GM19452 (cell line): ENCODE results near the gene SERGEF.

Experiments
- ATAC-seq: cut with Tn5 transposase; IDR thresholded peaks from one replicate; pipeline ENCODE4 v1.9.1; 2021; ENCODE audit not compliant: unreplicated experiment

The SERGEF gene

DNA sequence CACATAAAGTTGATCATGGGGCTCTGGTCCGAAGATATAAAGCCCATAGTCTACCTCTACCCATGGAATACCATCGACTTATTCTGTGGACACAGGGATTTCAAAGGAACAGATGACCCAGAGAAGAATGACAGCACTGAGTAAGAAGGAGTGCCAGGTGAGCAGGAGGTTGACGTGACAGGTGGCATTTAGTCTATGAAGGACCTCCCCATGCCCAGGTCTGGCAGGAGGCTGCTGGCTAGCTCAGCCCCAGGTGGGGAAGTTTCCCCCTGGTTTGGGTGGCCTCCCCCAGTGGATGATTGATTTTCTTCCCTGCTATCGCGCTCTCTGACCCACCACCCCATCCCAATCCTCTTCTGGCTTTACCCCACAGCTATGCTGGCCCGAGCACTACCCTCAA, 239.2 kb downstream of the SERGEF start:
- ATAC-seq: no peak

DNA sequence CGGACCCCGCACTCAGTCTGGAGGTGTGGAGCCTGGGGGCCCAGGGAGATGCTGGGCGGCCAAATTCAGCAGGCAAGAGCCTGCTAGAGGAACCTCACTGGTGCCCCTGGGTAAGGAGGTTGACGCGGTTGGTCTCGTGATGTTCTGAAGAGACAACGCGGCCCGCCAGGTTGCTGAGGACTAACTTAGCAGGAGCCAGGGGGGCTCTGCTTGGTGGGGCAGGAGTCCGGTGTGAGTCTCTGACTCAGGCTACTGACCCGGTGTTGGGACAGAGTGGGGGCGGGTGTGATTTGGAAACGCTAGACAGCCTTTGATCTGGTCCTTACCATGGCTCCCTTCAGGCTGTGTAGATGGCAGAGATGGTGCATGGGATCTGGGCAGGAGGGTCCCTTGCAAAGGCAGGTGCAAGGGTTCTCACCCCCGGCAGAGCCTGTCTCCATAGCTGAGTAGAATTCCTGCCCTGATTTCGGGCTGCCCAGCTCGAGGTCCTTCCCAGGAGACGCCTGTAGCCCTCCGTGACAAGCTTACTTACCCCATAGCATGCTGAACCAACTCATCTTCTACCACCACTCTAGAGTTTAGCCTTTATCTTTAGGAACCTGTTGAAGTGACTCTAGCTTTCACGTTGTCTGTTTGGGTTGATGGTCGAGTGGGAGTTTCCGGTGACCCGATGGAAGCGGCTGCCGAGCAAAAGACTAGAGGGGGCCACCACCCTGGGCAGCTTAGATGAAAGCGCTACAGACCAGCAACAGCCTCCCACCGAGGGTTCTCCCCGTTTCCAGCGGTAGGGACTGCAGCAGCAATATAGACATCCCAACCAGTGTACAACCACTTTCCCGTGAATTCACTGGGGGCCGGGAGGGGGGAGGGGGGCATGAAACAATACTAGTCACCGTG, 239.9 kb downstream of the SERGEF start:
- ATAC-seq: no peak

DNA sequence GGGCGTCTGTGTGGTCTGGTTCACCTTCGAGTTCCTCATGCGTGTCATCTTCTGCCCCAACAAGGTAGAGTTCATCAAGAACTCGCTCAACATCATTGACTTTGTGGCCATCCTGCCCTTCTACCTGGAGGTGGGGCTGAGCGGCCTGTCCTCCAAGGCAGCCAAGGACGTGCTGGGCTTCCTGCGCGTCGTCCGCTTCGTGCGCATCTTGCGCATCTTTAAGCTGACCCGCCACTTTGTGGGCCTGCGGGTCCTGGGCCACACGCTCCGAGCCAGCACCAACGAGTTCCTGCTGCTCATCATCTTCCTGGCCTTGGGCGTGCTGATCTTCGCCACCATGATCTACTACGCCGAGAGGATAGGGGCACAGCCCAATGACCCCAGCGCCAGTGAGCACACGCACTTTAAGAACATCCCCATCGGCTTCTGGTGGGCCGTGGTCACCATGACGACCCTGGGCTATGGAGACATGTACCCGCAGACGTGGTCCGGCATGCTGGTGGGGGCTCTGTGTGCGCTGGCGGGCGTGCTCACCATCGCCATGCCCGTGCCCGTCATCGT, 240.9 kb downstream of the SERGEF start:
- ATAC-seq: no peak

DNA sequence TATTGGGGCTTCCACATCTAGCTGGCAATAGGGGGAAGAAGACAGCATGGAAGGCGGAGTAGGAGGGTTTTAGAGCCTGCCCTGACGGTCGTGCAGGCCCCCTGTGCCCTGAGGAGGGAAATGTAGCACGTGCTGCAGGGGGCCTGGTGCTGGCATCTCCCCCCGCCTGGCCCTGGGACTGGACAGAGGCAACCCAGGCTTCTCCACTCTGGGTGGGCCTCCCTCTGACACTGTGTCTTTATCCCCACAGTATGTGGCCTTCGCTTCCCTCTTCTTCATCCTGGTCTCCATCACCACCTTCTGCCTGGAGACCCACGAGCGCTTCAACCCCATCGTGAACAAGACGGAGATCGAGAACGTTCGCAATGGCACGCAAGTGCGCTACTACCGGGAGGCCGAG, 241.4 kb downstream of the SERGEF start:
- no peak for ATAC-seq

DNA sequence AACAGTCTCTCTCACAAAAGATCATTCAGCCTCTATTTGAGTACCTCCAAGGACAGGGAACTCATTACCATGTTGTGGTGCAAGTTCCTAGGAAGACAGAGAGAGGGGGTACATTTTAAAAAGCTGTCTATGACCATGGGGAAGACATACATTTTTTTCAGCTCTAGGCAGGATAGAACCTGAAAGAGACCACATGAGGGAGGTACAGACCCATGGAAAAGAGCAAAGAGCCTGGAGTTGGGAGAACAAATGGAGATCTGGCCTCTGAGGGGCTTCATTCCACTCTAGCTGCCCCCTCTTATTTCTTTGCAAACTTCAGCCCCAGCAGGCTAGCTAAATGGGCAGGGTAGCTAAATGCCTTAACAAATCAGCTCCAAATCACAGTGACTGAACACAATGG, 241.9 kb downstream of the SERGEF start:
- no peak for ATAC-seq

DNA sequence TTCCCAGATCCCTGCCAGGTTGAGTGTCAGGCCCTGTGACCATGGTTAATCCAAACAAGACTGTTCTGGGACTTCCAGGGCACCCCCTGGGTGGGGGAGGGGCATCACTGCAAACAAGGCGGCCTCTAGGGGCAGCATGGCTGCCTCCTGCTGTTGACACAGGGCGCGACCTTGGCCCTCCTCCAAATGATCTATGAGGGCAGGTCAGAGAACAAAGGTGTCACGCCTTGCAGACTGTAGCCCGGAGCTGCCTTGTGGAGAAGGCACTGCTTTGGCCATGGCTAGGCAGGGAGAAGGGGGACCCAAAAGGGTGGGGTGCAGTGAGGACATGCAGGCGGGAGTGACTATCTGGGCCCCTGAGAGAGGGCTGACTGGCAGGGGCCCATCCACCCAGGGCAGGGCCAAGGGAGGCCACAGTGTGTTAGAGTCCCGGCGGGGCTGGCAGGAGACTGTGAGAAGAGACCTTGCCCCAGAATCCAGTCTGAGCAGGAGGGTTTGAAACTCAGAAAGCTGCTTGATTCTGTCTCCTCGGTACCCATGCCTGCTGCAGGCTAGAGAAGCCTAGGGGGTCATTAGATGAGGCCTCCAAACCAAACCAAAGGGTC, 242.7 kb downstream of the SERGEF start:
- no peak for ATAC-seq

DNA sequence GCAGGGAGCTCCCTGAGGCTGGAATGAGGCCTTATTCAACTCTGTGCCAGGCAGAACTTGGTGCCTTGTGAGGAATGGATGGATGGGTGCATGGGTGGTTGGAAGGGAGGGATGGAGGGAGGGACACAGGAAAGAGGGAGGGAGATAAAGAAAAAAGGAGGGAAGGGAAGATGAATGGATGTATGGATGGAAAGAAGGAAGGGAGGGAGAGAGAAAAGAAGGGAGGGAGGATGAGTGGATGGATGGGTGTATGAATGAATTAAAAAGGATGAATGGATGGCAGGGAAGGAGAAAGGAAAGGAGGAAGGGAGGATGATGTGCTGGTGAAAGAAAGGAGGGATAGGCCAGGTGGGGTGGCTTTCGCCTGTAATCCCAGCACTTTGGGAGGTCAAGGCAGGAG, 243.6 kb downstream of the SERGEF start:
- no peak for ATAC-seq

DNA sequence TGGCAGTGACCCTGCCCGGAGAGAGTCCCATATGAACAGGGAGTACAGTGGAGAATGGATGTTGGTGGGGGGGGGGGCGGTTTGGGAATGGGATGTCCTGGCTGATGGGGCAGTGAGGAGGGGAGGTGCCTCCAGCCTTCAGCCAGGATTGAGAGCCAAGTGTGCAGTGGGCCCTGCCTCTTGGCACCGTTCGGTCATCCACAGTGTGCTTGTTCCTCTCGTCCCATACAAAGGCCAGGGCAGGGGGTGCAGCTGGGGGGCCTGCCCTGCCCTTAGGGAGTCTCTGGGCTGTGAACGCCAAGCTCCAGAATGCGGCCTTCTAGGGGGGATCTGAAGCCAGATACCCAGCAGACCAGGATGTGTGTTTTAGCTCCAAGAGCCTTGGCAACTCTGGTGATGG, 244.3 kb downstream of the SERGEF start:
- ATAC-seq: no peak

DNA sequence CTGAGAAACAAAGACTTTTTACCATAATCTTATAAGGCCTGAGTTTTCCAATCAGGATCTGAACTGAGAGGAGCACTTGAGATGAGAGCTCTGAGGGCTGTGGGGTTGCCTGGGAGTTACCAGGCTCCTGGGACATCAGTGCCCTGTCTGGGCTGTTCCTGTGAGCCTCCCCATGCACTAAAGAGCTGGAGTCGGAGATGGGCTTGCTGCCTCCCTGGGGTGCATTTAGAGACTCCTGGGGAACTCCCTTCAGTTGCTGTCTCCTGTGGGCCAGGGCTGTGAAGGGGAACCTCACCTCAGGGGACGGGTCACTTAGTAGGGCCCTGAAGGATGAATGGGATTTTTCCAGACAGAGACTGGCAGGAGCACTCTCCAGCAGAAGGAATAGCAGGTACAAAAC, 244.9 kb downstream of the SERGEF start:
- ATAC-seq: no peak

DNA sequence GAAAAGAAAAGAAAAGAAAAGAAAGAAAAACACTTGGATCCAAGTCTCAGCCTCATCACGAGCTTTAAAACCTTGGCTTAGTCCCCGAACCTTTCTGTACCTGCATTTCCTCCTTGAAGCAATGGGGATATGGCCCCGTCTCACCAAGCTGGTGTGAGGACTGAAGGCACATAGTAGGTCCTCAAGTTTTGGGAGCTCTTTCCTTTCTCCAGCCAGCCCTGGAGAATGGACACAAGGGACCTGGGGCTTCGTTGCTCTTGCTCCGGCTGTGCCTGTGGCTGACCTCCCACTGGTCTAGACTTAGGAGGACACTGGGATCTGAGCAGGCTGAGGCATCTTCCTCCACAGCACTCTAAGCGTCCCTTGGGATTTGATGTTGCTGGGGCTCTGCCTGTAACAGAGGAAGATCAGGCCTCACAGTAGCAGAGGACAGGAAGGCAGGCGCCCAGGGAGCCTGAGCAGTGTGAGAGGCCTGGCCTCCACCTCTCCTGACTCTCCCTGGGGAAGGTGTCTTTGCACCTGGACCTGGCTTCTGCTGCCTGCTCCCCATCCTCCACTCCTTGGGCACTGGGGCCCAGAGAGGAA, 245.5 kb downstream of the SERGEF start:
- no peak for ATAC-seq

DNA sequence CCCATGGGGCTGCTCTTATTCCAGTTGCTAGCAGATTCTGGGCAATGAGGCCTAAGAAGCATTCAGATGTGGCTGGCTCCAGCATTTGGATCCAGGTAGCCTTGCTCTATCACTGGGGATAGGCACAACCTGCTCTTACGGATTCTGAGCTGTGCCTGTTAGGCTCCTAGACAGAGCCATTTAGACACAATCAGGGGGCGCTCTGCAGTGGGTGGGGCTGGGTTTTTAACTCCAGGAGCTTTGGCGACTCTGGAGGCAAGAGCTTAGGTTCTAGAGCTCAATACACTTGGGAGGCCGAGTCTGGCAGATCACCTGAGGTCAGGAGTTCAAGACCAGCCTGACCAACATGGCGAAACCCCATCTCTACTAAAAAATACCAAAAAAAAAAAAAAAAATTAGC, 246.3 kb downstream of the SERGEF start:
- no peak for ATAC-seq

DNA sequence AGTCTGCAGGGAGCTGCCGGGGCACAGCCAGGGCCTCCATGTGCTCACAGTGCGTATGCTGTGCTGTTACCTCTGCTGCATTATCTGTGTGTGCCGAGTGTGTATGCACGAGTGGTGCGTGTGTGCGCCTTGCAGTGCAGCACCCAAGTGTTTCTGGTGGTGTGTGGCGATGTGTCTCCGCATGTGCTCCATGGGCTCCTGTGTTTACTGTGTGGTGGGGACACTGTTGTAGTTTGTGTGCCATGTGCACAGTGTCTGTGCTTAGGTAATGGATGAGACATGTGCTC, 246.8 kb downstream of the SERGEF start:
- ATAC-seq: no peak

DNA sequence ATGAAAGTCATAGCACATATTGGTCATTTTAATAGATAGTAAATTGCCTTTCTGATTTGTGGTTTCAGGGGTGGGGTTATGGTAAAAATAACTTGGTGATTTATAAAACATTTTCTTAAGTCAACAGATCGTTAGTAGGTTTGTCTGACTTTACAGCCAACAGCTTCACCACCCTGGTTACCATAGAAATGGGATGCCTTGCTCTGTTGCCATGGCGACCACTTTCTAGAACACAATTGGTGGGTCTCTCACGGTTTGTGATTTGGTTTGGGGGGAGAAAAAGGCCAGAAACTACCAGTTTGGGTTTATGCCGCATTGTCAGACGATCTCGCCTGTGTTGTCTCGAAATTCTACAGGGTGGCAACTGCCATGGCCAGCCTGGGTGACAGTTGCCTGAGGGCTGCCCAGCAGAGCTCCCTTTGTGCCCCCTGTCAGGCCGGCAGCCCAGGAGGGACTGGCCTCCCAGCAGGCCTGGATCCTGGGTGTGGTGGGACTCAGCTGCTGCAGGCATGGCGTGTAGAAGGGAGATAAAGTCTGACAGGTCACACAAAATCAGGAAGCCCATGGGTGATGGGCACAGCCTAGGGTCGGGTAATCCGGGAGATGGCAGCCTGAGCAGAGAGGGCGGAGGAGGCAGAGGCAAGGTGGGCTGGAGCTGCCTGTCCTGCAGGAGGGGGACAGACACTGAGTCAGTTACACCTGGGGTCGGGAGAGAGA, 247.3 kb downstream of the SERGEF start:
- no peak for ATAC-seq

DNA sequence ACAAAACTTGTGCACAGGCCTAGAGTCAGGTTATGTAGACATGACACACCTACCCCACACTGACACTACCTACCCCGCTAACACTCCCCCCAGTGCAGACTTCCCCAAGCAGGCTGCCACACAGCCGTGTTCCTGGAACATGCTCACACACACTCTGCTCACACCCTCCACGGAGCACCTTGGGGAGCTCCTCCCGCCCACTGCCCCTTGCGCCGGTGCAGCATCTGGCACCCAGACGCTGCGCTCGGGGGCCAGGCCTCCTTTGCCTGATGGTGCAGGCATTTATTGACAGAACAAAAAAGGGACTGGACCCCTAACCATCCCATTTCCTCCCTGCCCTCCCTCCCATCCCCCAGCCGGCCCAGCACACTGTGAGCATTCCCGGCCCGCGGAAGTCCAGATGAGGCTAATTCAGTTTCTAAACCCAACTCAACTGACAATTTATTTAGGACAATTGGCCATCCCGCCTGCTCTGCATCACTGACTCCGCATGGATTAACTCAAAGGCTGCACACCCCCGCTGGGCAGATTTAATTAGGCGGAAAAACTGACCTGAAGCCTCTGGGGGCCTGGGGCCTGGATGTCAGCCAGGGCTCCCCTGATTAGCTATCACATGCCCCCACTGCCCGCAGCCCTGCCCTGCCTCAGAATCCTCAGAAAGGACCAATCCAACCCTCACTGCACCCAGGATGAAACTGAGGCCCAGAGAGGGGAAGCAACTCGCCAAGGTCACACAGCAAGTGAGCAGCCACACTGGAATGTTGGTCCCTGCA, 248.2 kb downstream of the SERGEF start:
- no peak for ATAC-seq

DNA sequence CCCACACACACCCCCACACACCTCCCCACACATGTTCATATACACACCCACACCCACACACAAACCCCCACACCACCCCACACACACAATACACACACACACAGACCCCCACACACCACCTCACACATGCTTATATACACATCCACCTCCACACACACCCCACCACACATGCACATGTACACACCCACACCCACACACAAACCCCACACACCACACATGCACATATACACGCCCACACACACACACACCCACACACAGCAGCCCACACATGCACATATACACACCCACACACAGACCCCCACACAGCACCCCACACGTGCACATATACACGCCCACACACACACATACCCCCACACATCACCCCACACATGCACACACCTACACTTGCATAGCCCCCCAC, 249.1 kb downstream of the SERGEF start:
- no peak for ATAC-seq

DNA sequence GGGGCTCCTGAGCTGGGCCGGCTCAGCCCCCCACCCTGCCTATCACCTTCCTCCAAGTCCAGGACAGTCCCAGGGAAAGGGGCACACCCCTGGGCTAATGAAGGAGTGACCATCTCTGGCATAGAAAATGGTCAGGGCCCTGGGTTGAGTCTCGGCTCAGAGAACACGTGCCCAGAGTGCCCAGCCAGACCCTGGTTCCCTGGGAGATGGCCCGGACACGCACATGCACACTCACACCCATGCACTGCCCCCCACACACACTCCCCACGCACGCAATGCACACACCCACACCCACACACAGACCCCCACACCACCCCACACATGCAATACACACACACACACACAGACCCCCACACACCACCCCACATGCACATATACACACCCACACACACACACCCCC, 249.6 kb downstream of the SERGEF start:
- ATAC-seq: no peak

DNA sequence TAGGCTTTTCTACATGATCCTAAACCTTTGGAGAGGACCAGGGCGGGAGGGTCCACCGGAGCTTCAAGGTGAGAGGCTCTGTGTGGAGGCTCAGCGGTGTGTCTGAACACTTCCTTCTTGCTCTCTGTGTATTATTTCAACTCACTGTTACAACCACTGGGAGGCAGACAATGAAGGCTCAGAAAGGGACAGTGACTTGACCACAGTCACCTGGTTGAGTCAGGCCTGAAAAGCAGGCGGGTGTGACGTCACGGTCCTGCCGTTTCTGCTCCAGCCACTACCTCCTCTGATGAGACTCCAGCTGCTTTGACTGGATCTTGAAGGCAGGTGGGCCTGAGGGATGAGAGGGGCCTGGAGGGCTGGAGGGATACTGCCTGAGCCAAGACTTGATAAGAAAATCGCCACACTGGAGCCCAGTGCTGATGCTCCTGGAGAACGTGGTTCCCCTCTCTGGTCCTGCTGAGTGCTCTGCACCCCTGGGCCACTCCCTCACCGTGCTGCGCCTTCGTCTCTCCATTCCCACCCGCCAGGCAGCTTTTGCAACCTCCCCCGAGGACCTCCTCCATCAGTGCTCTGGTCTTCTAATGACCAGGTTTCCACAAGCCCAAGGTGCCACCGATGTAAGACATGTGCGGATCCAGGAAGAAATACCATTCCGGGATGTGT, 250.4 kb downstream of the SERGEF start:
- ATAC-seq: peak; percentile 67

DNA sequence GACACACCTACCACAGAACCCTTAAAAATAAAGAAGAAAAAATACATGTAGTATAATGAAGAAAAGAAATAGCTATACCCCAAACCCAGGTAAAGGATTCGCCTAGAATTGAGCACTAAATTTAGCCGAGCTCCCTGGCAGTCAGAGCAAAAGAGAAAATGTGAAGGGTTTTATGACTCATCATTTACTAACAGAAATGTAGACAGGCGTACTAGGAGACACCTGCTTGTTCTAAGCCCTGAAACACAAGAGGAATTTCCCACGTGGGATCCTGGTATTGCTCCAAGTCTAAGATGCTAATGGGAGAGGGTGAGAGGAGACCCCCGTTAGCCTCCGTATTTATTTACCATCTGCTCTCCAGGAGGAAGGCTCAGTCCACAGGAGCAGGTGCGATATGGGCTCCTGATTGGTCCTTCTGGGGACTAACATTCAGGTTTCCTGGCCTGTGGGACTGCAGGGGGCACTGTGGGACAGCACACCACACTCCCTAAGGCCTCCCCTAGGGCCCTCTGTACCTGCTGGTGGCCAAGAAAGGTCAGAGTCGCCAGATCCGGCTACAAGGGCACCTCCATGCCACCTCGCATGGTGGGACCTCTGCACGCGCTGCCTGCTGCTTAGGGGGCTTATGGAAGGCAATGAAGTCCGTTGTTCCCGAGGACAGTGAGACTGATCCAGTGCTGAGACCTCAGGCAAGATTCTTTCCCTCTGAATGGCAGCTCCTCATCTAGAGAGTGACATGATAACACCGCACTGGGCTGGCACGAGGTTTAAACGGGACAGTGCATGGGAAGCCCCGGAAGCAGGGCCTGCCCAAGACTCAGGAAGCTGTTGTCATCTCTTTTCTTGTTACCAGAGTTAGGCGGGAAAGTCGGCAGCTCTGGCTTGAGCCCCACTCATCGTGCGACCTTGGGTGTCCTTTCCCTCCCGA, 252.5 kb downstream of the SERGEF start:
- peak; percentile 78 for ATAC-seq

DNA sequence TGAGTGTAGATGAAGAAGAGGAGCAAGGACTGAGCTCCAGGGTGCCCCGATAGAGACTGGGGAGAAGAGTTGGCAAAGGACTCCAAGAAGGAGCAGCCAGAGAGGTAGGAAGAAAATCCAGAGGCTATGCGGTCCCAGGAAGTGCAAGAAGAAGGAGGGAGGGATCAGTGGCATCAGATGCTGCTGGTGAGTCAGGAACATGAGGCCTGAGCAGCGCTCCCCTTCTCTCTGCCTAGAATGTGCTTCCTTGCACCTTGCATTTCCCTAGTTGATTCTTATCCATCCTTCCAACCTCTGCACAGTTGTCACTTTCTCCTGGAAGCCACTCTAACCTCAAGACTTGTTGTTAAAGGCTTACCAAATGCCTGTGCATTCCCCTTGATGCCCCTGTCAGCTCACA, 257.0 kb downstream of the SERGEF start:
- ATAC-seq: no peak
